AG04450 (cell line): ENCODE measurements around the gene SLC1A2. TPM values are rescaled to one million over a fixed set of nuclear protein-coding genes. Genes with fewer than 3 reads are reported as not detected.

Experiments used
- CTCF ChIA-PET: fragments of 300-600, 350-600 bp; formaldehyde crosslinking; extraction: SDS; loops from one replicate; lab custom pipeline; 2022; ENCODE audit warnings: antibody characterized with exemption, inconsistent platforms; lab: Charles Lee
- POLR2A ChIA-PET: fragments of 350-600 bp; formaldehyde crosslinking; extraction: SDS; loops from one replicate; lab custom pipeline; 2021; ENCODE audit warnings: antibody characterized with exemption, inconsistent platforms; lab: Yijun Ruan, JAX
- DNase-seq: peaks from one replicate; pipeline ENCODE4 v3.0.0-alpha.2; 2011; ENCODE audit warnings: low read depth, low spot score
- H3K27ac ChIP-seq: one replicate; pipeline ENCODE4 v1.5.1; 2012; ENCODE audit warnings: low read depth, low read length, control low read depth
- H3K27me3 ChIP-seq: one replicate; pipeline ENCODE4 v1.6.0; 2012; ENCODE audit warnings: low read length; ENCODE audit not compliant: control insufficient read depth, insufficient read depth
- H3K4me3 ChIP-seq: 2 replicates; pipeline ENCODE4 v1.5.1; 2011; ENCODE audit warnings: mild to moderate bottlenecking, low read depth, low read length, control low read depth
- H3K9me3 ChIP-seq: 2 replicates; pipeline ENCODE4 v1.5.1; 2012; ENCODE audit warnings: low read length; ENCODE audit not compliant: control insufficient read depth, insufficient read depth
- polyA plus RNA-seq: library from polyadenylated mRNA; depleted of rRNA; stranded (reverse); fragments of >200 nt; gene quantifications from 2 replicates; pipeline ENCODE4 v1.2.3, GENCODE V29; 2011
- TF ChIP-seq, protein P1 (sequence below): IDR thresholded peaks from 2 replicates; pipeline ENCODE4 v1.5.1; 2011; ENCODE audit warnings: low read depth, low read length, control low read depth, inconsistent platforms

The SLC1A2 gene
- polyA plus RNA-seq, 1 experiment = 1.1 TPM

DNA sequence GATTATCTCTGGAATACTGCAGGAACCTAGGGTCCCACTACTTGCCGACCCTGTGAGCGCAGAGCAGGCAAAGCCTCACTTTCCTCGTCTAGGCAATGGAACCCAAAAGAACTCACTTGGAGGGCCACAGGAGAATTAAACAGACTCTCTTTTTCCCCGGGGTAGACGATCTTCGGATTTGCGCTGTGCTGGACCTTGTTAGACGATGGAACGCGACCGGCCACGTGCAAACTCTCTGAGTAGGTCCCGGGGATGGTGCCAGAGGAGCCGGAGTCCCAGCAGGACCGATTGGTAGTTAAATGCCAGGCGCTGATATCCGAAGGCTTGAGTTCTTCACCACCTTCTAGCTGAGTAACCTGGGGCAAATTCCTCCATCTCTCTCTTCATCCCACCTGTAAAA, 1.0 kb upstream of the SLC1A2 start:
- H3K27me3 ChIP-seq = peaks cover 16% of the 10 kb centered on the region
- DNase-seq = no peak
- POLR2A ChIA-PET = no interaction called here
- no peak overlapping the region for H3K4me3 ChIP-seq
- TF ChIP-seq, protein P1, sequence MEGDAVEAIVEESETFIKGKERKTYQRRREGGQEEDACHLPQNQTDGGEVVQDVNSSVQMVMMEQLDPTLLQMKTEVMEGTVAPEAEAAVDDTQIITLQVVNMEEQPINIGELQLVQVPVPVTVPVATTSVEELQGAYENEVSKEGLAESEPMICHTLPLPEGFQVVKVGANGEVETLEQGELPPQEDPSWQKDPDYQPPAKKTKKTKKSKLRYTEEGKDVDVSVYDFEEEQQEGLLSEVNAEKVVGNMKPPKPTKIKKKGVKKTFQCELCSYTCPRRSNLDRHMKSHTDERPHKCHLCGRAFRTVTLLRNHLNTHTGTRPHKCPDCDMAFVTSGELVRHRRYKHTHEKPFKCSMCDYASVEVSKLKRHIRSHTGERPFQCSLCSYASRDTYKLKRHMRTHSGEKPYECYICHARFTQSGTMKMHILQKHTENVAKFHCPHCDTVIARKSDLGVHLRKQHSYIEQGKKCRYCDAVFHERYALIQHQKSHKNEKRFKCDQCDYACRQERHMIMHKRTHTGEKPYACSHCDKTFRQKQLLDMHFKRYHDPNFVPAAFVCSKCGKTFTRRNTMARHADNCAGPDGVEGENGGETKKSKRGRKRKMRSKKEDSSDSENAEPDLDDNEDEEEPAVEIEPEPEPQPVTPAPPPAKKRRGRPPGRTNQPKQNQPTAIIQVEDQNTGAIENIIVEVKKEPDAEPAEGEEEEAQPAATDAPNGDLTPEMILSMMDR = no peak
- CTCF ChIA-PET = no interaction called here
- no peaks in the 10 kb centered on the region; the same call in 1 of the 2 replicates for H3K9me3 ChIP-seq
- no peak overlapping the region for H3K27ac ChIP-seq

GRCh38 chr11:35419830-35420333, 524 bp upstream of the SLC1A2 start:
- H3K27ac ChIP-seq = no peak overlapping the region
- peak overlapping the region; percentile 56 for H3K4me3 ChIP-seq
- TF ChIP-seq, protein P1 = no peak
- POLR2A ChIA-PET = interaction anchor here (0.7 kb wide), 1 partner anchor 63 kb away, joined by 3 read pairs; no protein-coding TSS in a partner anchor
- H3K9me3 ChIP-seq = no peaks in the 10 kb centered on the region; the same call in 1 of the 2 replicates
- no peak for DNase-seq
- CTCF ChIA-PET = interaction anchor here (0.5 to 1.3 kb wide), 5 partner anchors 10 to 504 kb away, joined by 3 to 4 read pairs (median 3); no protein-coding TSS in a partner anchor
- peaks cover 16% of the 10 kb centered on the region for H3K27me3 ChIP-seq

DNA sequence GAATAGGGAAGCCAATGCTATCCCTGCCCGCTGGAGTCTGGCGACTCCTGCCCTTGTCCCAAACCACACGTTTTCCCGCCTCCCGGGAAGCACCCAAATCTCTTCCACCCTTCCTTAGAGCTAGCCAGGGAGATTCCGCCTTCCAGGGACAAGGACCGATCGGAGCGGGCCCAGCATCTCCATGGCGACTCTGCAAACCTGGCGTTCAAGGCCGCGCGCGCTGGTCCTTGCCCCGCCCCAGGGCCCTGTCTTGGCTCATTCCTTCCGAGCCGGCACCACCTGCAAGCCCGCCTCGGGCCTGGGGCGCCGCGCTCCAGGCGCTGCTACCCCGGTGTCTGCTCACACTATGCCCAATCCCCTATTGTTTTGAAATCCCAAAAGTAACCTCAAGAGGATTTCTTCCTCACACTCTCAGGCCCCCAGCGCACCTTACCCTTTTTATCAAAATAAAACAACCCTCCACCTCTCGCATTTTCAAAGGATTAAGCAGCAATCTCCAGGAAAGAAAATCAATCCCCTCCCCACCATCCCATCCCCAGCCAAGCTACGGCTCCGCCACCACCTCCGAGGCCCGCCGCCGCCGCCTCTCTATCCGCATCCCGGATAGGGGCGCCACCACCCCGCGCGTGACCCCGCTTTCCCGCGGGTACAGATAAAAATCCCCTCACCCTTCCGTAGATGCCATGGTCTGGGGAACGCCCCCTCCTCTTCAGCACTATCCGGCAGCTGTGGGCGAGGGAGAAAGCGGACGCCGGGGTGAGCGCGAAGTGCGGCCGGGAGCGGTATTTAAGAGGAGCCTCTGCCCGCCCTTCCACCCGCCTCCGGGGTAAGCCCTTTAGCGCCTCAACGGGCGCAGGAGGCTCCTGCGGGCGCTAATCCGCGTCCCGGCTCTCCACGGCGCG, 825 bp downstream of the SLC1A2 start:
- no peak for DNase-seq
- Histone ChIP-seq H3K27ac (no peak overlapping the region), H3K27me3 (peaks cover 16% of the 10 kb centered on the region), H3K9me3 (no peaks in the 10 kb centered on the region; the same call in 1 of the 2 replicates), H3K4me3 (peak overlapping the region; percentile 56)
- TF ChIP-seq, protein P1 = 0 out of 2 replicates have a peak, but pooled peaks have one; percentile 8
- POLR2A ChIA-PET = interaction anchor here (0.5 to 0.6 kb wide), 3 partner anchors 241 to 1014 kb away, joined by 4 to 9 read pairs (median 4); no protein-coding TSS in a partner anchor
- CTCF ChIA-PET = interaction anchor here (0.7 to 1.3 kb wide), 3 partner anchors 9 to 439 kb away, joined by 3 to 4 read pairs (median 3); no protein-coding TSS in a partner anchor

DNA sequence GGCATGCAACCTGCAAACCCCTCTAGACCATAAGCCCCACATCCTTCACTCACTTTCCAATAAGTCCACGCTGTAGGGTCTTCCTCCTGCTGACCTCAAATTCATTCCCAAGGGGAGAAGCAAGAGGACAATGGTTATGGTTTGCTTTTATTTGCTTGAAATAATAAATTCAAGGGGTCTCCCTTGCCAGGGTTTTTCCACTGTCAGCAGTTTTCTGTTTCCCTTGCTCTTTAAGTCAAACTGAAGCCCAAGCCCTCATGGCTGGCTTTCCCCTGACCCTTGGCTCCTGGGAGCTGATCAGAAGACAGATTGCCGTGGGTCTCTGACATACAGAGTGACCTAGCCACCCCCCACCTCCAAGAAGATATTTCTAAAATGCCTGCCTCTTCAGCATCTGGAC, 3.9 kb downstream of the SLC1A2 start:
- H3K27ac ChIP-seq = no peak overlapping the region
- POLR2A ChIA-PET = no interaction called here
- no peak overlapping the region for H3K4me3 ChIP-seq
- no peak for DNase-seq
- TF ChIP-seq, protein P1 = no peak
- peaks cover 16% of the 10 kb centered on the region for H3K27me3 ChIP-seq
- no peaks in the 10 kb centered on the region; the same call in 1 of the 2 replicates for H3K9me3 ChIP-seq
- CTCF ChIA-PET = interaction anchor here (0.9 kb wide), 1 partner anchor 903 kb away, joined by 3 read pairs; no protein-coding TSS in a partner anchor
